ACC112 (cell line): ENCODE results near the gene FAM83E.
A peak's percentile ranks its signal among the peaks of the same experiment; 100 is the strongest.

Experiments used
- H2AFZ ChIP-seq: fragments of 200-600 bp; sonication (generic); one replicate; pipeline ENCODE4 v1.6.0; 2017; ENCODE audit warnings: antibody characterized with exemption, low read length; ENCODE audit not compliant: unreplicated experiment
- H3K27ac ChIP-seq: fragments of 200-600 bp; sonication (generic); 2 replicates; pipeline ENCODE4 v1.5.1; 2014; ENCODE audit warnings: low read depth, mild to moderate bottlenecking, antibody characterized with exemption, low read length, moderate library complexity
- H3K27me3 ChIP-seq: fragments of 200-600 bp; sonication (generic); 2 replicates; pipeline ENCODE4 v1.6.1; 2014; ENCODE audit warnings: mild to moderate bottlenecking, antibody characterized with exemption, low read length, moderate library complexity, mixed read lengths; ENCODE audit not compliant: insufficient read depth
- H3K36me3 ChIP-seq: fragments of 200-600 bp; sonication (generic); 2 replicates; pipeline ENCODE4 v1.6.1; 2016; ENCODE audit warnings: mild to moderate bottlenecking, antibody characterized with exemption, low read length, moderate library complexity, mixed read lengths; ENCODE audit not compliant: insufficient read depth
- H3K4me1 ChIP-seq: fragments of 200-600 bp; sonication (generic); one replicate; pipeline ENCODE4 v1.6.1; 2016; ENCODE audit warnings: low read length, mixed read lengths; ENCODE audit not compliant: insufficient read depth, unreplicated experiment, control insufficient read depth
- H3K4me3 ChIP-seq: fragments of 200-600 bp; sonication (generic); 2 replicates; pipeline ENCODE4 v1.5.1; 2014; ENCODE audit warnings: mild to moderate bottlenecking, low read depth, low read length
- H3K79me2 ChIP-seq: fragments of 200-600 bp; sonication (generic); one replicate; pipeline ENCODE4 v1.6.0; 2016; ENCODE audit warnings: low read length; ENCODE audit not compliant: control insufficient read depth, unreplicated experiment, insufficient read depth

The FAM83E gene

GRCh38 chr19:48569814-48570213, 45.1 kb downstream of the FAM83E start:
- no peak overlapping the region for H2AFZ ChIP-seq
- H3K79me2 ChIP-seq: no peaks in the 10 kb centered on the region
- peaks cover 3% of the 10 kb centered on the region for H3K4me1 ChIP-seq
- no peak overlapping the region for H3K4me3 ChIP-seq
- H3K27me3 ChIP-seq: no peaks in the 10 kb centered on the region
- no peak overlapping the region for H3K27ac ChIP-seq
- no peaks in the 10 kb centered on the region for H3K36me3 ChIP-seq

DNA sequence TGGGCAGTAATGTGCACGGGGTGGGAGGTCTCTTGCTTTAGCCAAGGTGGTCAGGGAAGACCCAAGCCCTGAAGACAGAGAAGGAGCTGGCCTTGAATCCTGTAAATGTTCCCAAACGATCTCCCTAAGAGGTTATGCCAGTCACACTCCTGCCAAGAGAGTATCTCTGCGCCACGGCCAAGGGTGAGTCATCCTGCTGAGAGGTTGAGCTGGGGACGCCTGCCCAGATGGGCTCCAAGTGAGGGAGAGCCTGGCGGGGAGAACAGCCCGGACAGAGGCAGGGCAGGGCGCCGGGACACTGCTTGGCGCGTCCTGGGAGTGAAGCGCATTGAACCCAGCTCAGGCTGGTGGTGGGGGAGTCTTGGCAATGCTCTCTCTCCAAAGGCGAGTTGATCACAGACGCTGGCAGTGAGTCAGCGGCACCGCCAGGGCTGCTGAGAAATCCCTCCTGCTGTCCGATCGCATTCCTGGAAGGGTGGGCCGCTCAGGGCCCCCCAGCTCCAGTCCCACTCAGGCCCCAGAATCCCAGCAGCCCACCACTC, 46.5 kb downstream of the FAM83E start:
- H3K4me3 ChIP-seq: 0 out of 2 replicates have a peak overlapping the region, but pooled peaks have one; percentile 37
- H3K27me3 ChIP-seq: no peaks in the 10 kb centered on the region
- H2AFZ ChIP-seq: no peak overlapping the region
- peak overlapping the region; percentile 59 for H3K27ac ChIP-seq
- H3K36me3 ChIP-seq: no peaks in the 10 kb centered on the region
- H3K79me2 ChIP-seq: no peaks in the 10 kb centered on the region
- no peaks in the 10 kb centered on the region for H3K4me1 ChIP-seq

- no peak overlapping the region for H2AFZ ChIP-seq
- H3K4me3 ChIP-seq: no peak overlapping the region
- H3K79me2 ChIP-seq: no peaks in the 10 kb centered on the region
- H3K36me3 ChIP-seq: no peaks in the 10 kb centered on the region
- H3K4me1 ChIP-seq: no peaks in the 10 kb centered on the region
- no peak overlapping the region for H3K27ac ChIP-seq
- H3K27me3 ChIP-seq: no peaks in the 10 kb centered on the region
These were observed 49.8 kb downstream of the FAM83E start for GRCh38 chr19:48565090-48565489.
